GM12801 (cell line): Measurements from ENCODE around the gene PBXIP1.

Experiments
- CTCF ChIP-seq: IDR thresholded peaks from one replicate; pipeline ENCODE4 v1.5.1; 2011; ENCODE audit warnings: control low read depth; ENCODE audit not compliant: insufficient read length; ENCODE audit errors: extremely low read depth

PBXIP1 gene

DNA sequence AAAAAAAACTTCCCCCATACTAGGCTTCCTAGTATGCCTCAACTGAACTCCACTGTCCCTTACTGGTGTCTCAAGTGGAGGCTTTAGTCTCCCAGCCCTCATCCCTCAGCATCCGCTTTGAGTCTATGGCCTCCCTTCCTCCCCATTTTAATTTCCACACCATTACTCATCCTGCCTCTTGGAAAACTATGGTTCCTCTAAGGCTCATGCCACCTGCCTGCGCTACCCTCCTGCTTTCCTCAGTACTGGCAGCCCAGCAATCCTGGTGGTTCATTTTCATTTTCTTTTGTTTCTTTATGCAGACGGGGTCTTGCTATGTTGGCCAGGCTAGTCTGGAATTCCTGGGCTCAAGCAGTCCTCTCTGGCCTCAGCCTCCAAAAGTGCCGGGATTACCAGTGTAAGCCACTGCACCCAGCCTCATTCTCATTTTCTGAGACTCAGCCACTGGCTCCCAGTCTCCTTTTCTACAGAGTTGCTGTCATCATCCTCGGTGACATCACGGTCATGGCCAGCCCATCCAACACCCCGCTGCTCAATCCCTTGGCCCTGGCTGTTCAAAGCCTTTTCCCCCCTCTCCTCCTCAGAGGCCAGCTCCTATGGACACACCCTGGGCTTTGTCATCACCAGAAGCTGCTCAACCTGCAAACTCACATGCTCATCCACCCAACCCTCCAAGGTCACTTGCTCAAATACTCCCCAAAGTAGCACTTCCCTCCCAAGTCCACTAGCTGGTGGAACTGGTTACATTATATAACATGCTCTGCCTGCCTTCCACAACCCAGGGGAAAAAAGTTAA lies 17.1 kb downstream of the PBXIP1 start:
- TF ChIP-seq CTCF: no peak

DNA sequence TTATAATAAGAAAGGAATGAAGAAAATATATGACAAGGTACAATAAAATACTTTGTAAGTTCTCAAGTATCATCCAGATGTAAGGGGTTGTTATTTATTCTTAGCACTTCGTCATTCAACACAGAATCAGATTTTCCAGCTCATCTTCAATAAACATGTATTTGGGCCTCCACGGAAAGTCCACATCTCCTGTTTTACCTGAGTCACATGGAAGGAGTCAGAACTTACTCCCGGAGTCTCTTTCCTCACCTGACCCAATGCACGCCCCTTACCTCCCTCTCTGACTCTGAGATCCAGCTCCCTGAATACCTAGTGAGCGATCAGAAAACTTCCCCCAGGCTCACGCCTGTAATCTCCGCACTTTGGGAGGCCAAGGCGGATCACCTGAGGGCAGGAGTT lies 17.9 kb downstream of the PBXIP1 start:
- TF ChIP-seq CTCF: no peak

GRCh38 chr1:154937085-154937987 lies 18.6 kb downstream of the PBXIP1 start:
- no peak for TF ChIP-seq CTCF

DNA sequence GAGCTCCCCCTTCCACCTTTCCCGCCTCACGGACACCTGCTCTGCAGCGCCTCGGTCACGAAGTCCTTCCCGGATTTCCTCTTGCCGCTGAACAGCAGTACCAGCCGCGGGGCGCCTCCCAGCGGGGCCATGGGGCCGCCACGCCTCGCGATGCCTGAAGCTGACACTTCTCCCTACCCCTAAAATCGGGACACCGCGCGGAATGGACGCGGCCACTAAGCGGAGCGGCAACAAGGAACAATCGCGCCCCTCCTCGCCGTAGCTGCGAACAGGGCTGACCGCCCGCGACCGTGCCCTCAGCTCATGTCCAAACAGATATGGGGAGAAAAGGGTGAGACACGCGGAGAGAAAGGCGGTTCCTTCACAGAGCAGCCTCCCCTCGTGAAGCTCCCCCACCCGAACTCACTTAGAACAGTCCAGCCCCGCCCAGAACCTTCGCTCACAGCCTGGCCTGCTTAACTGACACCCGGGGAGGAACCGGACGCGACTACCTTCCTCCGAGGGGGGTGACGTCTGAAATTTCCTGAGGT lies 19.3 kb downstream of the PBXIP1 start, which contains the start of gene PMVK:
PMVK (minus strand) TSS at position 165 of the 530 bp plus-strand sequence; CDS start at position 131, 34 bp downstream.
- TF ChIP-seq CTCF: no peak

DNA sequence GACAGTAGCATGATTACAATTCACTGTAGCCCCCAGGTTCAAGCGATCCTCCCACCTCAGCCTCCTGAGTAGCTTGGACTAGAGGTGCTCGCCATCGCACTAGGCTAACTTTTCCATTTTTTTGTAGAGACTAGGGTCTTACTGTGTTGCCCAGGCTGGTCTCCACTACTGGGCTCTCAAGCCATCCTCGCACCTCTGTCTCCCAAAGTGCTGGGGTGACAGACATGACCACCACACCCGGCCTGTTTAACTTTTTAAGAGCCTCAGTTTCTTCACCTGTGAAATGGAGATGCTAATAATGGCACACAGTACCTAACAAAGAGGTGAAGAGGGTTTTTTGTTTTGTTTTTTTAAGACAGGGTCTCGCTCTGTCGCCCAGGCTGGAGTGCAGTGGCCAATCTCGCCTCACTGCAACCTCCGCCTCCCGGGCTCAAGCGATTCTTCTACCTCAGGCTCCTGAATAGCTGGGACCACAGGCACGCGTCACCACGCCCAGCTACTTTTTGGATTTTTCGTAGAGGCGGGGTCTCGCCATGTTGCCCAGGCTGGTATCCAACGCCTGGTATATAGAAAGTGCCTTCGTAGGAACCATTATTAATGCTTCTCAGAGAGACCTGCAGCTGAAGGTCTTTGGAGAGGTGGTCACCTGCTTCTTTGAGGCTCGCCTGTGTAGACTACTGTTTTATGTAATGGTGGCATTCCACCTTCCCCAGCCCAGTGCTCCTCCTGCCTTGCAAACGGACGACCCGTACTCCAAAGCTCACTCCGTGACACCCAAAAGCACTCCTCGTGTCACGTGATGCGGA lies 19.9 kb downstream of the PBXIP1 start:
- no peak for TF ChIP-seq CTCF

DNA sequence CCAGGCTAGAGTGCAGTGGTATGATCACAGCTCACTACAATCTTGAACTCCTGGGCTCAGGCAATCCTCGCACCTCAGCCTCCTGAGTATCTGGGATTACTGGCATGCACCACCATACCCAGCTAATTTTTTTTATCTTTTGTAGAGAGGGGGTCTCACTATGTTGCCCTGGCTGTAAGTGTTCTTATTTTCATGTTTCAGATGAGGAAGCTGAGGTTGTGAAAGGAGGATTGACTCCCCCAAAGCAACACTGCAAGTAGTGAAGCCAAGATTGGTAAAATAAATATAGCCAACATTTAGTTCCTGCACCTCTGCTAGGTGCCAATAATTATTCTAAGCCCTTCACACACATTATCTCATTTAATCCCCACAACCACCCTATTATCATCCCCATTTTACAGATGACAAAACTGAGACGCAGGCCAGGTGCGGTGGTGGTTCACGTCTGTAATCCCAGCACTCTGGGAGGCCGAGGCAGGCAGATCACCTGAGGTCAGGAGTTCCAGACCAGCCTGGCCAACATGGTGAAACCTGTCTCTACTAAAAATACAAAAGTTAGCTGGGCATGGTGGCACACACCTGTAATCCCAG lies 21.4 kb downstream of the PBXIP1 start:
- TF ChIP-seq CTCF: no peak
